A673 (cell line): Measurements from ENCODE around the gene ANKRD18B. TPM values are rescaled to one million over a fixed set of nuclear protein-coding genes. Genes with fewer than 3 reads are reported as not detected.
"Not testable (repeated sequence)": the region's sequence is repeated elsewhere in the genome, so short reads cannot be mapped to it uniquely, and the experiment has no call there.

Experiments
- BruUV-seq: library from RNA; stranded (reverse); fragments of 400-500 nt; replicated peaks from 2 replicates; lab custom pipeline; 2021; lab: Mats Ljungman, UMichigan
- CTCF ChIA-PET: fragments of 300-600 bp; sonication (Branson Sonifier 250); formaldehyde crosslinking; loops from one replicate; lab custom pipeline; 2022; ENCODE audit warnings: antibody characterized with exemption; lab: Charles Lee
- POLR2A ChIA-PET: fragments of 300-600 bp; sonication (Branson Sonifier 250); formaldehyde crosslinking; loops from one replicate; lab custom pipeline; 2022; ENCODE audit warnings: antibody characterized with exemption; ENCODE audit not compliant: low non-redundant PET; lab: Charles Lee
- DNase-seq: peaks from one replicate; pipeline ENCODE4 v3.0.0-alpha.2; 2015; ENCODE audit warnings: low spot score
- H3K27ac ChIP-seq: fragments of 200-600 bp; sonication (generic); 2 replicates; pipeline ENCODE4 v1.5.1; 2016; ENCODE audit warnings: mixed run types, low read depth, mild to moderate bottlenecking, mixed read lengths, antibody characterized with exemption, low read length; ENCODE audit not compliant: poor library complexity, severe bottlenecking
- H3K27me3 ChIP-seq: fragments of 200-600 bp; sonication (generic); replicated peaks from 2 replicates; pipeline ENCODE4 v1.6.1; 2017; ENCODE audit warnings: mixed run types, low read depth, mild to moderate bottlenecking, mixed read lengths, antibody characterized with exemption, low read length; ENCODE audit not compliant: insufficient read depth, poor library complexity
- H3K36me3 ChIP-seq: fragments of 200-600 bp; sonication (generic); 2 replicates; pipeline ENCODE4 v1.6.1; 2016; ENCODE audit warnings: mixed run types, mild to moderate bottlenecking, mixed read lengths, antibody characterized with exemption, low read length; ENCODE audit not compliant: insufficient read depth, poor library complexity, severe bottlenecking
- H3K4me1 ChIP-seq: fragments of 200-600 bp; sonication (generic); 2 replicates; pipeline ENCODE4 v1.6.1; 2017; ENCODE audit warnings: mixed run types, mild to moderate bottlenecking, mixed read lengths, antibody characterized with exemption, low read length; ENCODE audit not compliant: insufficient read depth, poor library complexity, severe bottlenecking
- H3K4me3 ChIP-seq: fragments of 200-600 bp; sonication (generic); 2 replicates; pipeline ENCODE4 v1.5.1; 2016; ENCODE audit warnings: low read depth, mixed run types, mild to moderate bottlenecking, mixed read lengths, low read length; ENCODE audit not compliant: poor library complexity, severe bottlenecking
- H3K9me3 ChIP-seq: fragments of 200-600 bp; sonication (generic); 2 replicates; pipeline ENCODE4 v1.6.1; 2016; ENCODE audit warnings: mixed run types, low read depth, mild to moderate bottlenecking, mixed read lengths, antibody characterized with exemption, low read length; ENCODE audit not compliant: poor library complexity, severe bottlenecking
- intact Hi-C: fragments of 100-400 bp; cut with micrococcal nuclease; formaldehyde crosslinking; loops from one replicate; pipeline ENCODE4 v1.10.0; 2022; ENCODE audit not compliant: unreplicated experiment
- total RNA-seq: library from RNA; stranded (reverse); gene quantifications from 2 replicates; pipeline ENCODE4 v1.2.3, GENCODE V29; 2021

The ANKRD18B gene
- total RNA-seq, 1 experiment from 2014 or later, result not detected

DNA sequence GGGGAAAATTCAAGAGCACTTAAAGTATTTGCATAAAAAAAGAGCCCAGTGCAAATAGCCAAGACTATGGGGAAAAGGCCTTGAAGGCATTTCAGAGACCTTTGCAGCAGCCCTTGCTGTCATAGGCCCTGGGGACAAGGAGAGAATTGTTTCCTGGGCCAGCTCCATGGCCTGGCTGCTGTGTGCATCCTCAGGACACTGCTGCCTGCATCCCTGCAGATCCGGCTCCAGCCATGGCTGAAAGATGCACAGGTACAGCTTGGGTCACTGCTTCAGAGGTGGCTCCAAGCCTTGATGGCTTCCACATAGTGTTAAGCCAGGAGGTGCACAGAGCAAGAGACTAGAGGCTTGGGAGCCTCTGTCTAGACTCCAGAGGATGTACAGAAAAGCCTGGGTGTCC is 55.9 kb downstream of the ANKRD18B start:
- H3K27me3 ChIP-seq, CTCF ChIA-PET, H3K36me3 ChIP-seq, DNase-seq, intact Hi-C loops, POLR2A ChIA-PET, H3K4me3 ChIP-seq, H3K9me3 ChIP-seq, H3K27ac ChIP-seq, BruUV-seq, H3K4me1 ChIP-seq: not testable (repeated sequence)

DNA sequence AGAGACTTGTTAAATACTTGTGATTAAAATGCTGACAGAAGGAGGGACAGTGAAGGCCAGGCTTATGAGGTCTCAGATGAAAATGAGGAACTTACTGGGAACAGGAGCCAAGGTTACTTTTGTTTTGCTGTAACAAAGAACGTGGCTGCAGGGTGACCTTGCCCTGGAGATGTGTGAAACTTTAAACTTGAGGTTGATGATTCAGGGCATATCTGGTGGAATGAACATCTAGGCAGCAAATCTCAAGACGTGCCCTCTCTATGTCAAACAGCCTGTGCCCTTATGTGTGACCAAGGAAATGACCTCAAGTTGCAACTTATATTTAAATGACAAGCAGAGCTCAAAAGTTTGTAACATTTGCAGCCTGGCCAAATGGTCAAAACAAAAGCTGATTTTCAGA is 58.6 kb downstream of the ANKRD18B start:
- CTCF ChIA-PET, H3K36me3 ChIP-seq, H3K27ac ChIP-seq, DNase-seq, H3K4me3 ChIP-seq, intact Hi-C loops, POLR2A ChIA-PET, H3K27me3 ChIP-seq, H3K9me3 ChIP-seq, BruUV-seq, H3K4me1 ChIP-seq: not testable (repeated sequence)

DNA sequence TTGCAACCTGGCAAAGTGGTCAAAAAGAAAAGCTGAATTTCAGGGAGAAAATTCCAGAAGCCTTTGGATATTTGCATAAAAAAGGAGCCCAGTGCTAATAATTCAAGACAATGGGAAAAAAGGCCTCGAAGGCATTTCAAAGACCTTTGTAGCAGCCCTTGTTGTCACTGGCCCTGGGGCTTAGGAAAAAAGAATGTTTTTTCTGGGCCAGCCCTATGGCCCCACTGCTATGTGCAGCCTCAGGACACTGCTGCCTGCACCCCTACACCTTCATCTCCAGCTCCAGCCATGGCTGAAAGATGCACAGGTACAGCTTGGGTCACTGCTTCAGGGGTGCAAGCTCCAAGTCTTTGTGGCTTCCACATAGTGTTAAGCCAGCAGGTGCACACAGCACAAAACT is 62.1 kb downstream of the ANKRD18B start:
- H3K4me1 ChIP-seq, intact Hi-C loops, H3K36me3 ChIP-seq, H3K27me3 ChIP-seq, BruUV-seq, DNase-seq, H3K27ac ChIP-seq, H3K9me3 ChIP-seq, CTCF ChIA-PET, H3K4me3 ChIP-seq, POLR2A ChIA-PET: not testable (repeated sequence)

DNA sequence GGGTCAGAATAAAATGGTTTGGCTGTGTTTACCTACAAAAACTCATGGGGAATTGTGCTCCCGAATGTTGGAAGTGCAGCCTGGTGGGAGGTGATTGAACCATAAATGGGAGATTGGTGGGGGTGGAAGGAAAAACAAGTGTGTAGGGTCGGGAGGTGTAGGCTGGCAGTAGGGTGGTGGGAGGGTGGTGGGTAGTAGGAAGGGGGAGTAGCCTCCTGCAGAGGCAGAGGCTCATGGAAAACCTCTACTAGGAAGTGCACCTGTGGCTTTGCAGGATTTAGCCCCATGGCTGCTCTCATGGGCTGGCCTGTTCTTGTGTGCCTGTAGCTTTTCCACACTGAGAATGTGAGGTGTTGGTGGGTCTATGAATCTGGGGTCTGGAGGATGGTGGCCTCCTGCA is 63.7 kb downstream of the ANKRD18B start:
- H3K9me3 ChIP-seq, H3K4me3 ChIP-seq, POLR2A ChIA-PET, H3K27me3 ChIP-seq, intact Hi-C loops, H3K36me3 ChIP-seq, BruUV-seq, DNase-seq, H3K4me1 ChIP-seq, H3K27ac ChIP-seq, CTCF ChIA-PET: not testable (repeated sequence)

DNA sequence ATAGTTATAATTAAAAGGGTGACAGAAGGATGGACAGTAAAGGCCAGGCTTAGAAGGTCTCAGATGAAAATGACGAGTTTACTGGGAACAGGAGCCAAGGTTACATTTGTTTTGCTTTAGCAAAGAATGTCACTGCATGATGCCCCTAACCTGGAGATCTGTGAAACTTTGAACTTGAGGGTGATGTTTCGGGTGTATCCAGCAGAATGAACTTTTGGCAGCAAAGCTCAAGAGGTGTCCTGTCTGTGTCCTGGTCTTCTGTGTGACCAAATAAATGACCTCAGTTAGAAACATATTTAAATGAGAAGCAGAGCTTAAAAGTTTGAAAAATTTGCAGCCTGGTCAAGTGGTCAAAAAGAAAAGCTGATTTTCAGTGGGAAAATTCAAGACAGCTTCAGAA is 64.8 kb downstream of the ANKRD18B start:
- H3K9me3 ChIP-seq, H3K36me3 ChIP-seq, H3K27ac ChIP-seq, DNase-seq, POLR2A ChIA-PET, CTCF ChIA-PET, H3K27me3 ChIP-seq, intact Hi-C loops, H3K4me1 ChIP-seq, BruUV-seq, H3K4me3 ChIP-seq: not testable (repeated sequence)

DNA sequence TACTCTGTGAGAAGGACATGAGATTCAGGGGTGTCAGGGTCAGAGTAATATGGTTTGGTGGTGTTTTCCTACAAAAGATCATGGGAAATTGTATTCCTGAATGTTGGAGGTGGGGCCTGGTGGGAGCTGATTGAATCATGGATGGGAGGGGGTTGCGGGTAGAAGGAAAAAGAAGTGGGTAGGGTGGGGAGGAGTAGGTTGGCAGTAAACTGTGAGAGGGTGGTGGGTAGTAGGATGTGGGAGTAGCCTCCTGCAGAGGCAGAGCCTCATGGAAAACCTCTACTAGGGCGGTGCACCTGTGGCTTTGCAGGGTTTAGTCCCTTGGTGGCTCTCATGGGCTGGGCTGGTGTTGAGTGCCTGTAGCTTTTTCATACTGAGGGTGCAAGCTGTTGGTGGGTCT is 66.8 kb downstream of the ANKRD18B start:
- H3K36me3 ChIP-seq, H3K4me3 ChIP-seq, POLR2A ChIA-PET, H3K9me3 ChIP-seq, BruUV-seq, H3K4me1 ChIP-seq, H3K27me3 ChIP-seq, CTCF ChIA-PET, intact Hi-C loops, H3K27ac ChIP-seq, DNase-seq: not testable (repeated sequence)

DNA sequence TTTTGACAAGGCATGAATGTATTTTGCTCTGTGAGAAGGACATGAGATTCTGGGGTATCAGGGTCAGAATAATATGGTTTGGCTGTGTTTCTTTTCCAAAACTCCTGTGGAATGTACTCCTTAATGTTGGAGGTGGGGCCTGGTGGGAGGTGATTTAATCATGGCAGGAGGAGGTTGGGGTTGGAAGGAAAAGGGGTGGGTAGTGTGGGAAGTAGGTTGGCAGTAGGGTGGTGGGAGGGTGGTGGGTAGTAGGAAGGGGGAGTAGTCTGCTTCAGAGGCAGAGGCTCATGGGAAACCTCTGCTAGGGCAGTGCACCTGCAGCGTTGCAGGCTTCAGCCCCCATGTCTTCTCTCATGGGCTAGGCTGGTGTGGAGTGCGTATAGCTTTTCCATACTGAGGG is 72.9 kb downstream of the ANKRD18B start:
- intact Hi-C loops, H3K4me3 ChIP-seq, H3K4me1 ChIP-seq, H3K9me3 ChIP-seq, H3K27me3 ChIP-seq, CTCF ChIA-PET, H3K27ac ChIP-seq, POLR2A ChIA-PET, DNase-seq, BruUV-seq, H3K36me3 ChIP-seq: not testable (repeated sequence)

DNA sequence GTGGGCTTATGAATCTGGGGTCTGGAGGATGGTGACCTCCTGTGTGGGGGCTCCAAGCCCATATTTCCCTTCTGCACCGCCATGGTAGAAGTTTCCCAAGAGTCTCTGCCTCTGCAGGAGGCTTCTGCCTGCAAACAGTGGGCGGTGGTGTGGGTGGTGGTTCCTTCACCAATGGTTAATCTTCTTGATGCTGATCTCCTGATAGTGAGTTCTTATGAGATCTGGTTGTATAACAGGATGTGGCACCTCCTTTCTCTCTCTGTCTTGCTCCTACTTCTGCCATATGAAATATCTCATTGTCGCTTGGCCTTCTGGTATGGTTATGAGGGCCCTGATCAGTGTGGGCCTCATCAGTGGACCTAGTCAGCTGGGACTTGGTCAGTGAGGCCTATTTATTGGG is 73.3 kb downstream of the ANKRD18B start:
- H3K27me3 ChIP-seq, BruUV-seq, POLR2A ChIA-PET, H3K4me1 ChIP-seq, H3K27ac ChIP-seq, H3K9me3 ChIP-seq, intact Hi-C loops, CTCF ChIA-PET, H3K36me3 ChIP-seq, H3K4me3 ChIP-seq, DNase-seq: not testable (repeated sequence)
